ENCODE data around the gene LIMK2.
A peak's percentile ranks its signal among the peaks of the same experiment; 100 is the strongest.
"Not testable (repeated sequence)": the region's sequence is repeated elsewhere in the genome, so short reads cannot be mapped to it uniquely, and the experiment has no call there.

Gene LIMK2

GRCh38 chr22:31212783-31213629 lies 908 bp downstream of the LIMK2 start:
- peak overlapping the region; percentile 85 for H3K4me3 ChIP-seq (ENCODE audit: control insufficient read depth, low read depth, low read length)
- no peak for DNase-seq (ENCODE audit: low read depth)
- TF ChIP-seq, protein P1, sequence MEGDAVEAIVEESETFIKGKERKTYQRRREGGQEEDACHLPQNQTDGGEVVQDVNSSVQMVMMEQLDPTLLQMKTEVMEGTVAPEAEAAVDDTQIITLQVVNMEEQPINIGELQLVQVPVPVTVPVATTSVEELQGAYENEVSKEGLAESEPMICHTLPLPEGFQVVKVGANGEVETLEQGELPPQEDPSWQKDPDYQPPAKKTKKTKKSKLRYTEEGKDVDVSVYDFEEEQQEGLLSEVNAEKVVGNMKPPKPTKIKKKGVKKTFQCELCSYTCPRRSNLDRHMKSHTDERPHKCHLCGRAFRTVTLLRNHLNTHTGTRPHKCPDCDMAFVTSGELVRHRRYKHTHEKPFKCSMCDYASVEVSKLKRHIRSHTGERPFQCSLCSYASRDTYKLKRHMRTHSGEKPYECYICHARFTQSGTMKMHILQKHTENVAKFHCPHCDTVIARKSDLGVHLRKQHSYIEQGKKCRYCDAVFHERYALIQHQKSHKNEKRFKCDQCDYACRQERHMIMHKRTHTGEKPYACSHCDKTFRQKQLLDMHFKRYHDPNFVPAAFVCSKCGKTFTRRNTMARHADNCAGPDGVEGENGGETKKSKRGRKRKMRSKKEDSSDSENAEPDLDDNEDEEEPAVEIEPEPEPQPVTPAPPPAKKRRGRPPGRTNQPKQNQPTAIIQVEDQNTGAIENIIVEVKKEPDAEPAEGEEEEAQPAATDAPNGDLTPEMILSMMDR (conservative IDR thresholded peaks at IDR 0.05; ENCODE audit: control insufficient read depth, insufficient read depth, low read depth, low read length): no peak

DNA sequence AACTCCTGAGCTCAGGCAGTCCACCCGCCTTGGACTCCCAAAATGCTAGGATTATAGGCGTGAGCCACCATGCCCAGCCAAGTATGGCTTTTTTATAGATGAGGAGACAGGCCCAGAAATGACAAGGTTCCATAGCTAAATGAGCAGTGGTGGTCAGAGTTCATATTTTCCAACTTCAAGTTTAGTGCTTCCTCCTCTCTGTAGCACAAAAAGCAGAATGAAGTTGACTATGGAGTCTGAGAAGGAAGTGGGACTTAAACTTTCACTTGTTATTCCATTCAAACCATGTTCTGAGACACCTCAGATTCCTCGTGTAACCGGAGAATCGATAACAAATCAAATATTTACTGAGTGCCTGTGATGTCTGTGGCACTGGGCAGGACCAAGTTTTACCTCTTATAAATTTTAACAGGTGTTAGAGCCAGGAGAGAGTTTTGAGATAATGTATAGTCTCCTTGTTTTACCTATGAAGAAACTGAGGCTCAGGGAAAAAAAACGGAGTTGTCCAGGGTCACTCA lies 3.0 kb downstream of the LIMK2 start:
- DNase-seq (ENCODE audit: low read depth): no peak
- TF ChIP-seq, protein P1 (conservative IDR thresholded peaks at IDR 0.05; ENCODE audit: control insufficient read depth, insufficient read depth, low read depth, low read length): no peak

DNA sequence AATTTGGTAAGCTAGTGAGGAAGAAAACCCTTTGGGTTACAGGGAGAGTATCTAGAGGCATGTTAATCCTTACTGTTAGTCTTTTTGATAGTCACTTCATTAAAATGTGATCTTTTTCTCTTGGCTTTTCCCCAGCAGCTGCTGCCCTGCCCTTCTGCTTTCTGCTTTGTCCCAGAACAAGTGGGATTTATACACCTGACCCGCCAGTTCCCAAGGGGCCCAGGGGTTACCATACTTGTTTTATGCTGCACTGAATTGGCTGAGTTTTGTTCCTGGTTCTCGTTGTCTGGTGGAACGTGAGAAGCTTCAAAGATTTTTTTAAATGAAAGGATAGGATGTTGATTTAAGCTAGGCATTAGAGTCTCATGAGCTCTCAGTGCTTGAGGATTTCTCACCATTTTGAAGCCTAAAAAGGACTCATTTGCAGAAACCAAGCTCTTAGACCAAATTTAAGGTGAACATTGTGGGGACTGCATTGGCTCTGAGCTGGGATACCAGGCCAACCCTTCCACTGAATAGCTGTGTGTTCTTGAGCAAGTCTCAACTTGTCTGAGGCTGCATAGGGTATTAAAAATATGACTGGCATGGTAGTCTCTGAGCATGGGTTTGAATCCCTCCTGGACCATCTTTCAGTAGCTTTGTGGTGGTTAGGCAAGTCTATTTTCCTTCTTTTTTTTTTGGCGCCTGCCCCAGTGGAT lies 6.6 kb downstream of the LIMK2 start:
- DNase-seq (ENCODE audit: low read depth): no peak
- TF ChIP-seq, protein P1 (conservative IDR thresholded peaks at IDR 0.05; ENCODE audit: control insufficient read depth, insufficient read depth, low read depth, low read length): no peak
- H3K4me3 ChIP-seq (ENCODE audit: control insufficient read depth, low read depth, low read length): no peak overlapping the region

More for the DNA sequence above, 3.0 kb downstream of the LIMK2 start:
- H3K4me3 ChIP-seq (ENCODE audit: control insufficient read depth, low read depth, low read length): no peak overlapping the region

DNA sequence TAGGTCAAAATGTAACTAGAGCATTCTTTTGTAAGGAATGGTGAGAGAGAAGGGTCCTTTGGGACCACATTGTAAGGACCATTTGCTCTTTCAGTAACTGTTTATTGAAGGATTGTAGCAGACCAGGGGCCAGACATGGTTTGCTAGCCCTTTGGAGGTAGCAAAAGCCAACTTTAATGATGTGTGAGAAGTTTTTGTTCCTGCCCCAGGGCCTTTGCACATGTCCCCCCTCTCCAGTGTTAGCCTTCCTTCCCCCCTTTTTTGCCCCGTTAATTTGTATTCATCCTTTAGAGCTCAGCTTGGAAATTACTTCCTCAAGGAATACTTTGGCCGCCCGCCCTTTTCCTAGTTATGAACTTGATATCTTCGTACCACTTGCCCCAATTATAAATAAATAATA lies 9.0 kb downstream of the LIMK2 start:
- DNase-seq (ENCODE audit: low read depth): no peak
- no peak overlapping the region for H3K4me3 ChIP-seq (ENCODE audit: control insufficient read depth, low read depth, low read length)
- TF ChIP-seq, protein P1 (conservative IDR thresholded peaks at IDR 0.05; ENCODE audit: control insufficient read depth, insufficient read depth, low read depth, low read length): no peak

DNA sequence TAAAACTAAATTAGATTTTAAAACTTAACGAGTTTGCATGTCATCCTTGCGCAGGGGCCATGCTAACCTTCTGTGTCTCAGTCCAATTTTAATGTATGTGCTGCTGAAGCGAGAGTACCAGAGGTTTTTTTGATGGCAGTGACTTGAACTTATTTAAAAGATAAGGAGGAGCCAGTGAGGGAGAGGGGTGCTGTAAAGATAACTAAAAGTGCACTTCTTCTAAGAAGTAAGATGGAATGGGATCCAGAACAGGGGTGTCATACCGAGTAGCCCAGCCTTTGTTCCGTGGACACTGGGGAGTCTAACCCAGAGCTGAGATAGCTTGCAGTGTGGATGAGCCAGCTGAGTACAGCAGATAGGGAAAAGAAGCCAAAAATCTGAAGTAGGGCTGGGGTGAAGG lies 10.6 kb downstream of the LIMK2 start:
- no peak overlapping the region for H3K4me3 ChIP-seq (ENCODE audit: control insufficient read depth, low read depth, low read length)
- TF ChIP-seq, protein P1 (conservative IDR thresholded peaks at IDR 0.05; ENCODE audit: control insufficient read depth, insufficient read depth, low read depth, low read length): no peak
- DNase-seq (ENCODE audit: low read depth): no peak

DNA sequence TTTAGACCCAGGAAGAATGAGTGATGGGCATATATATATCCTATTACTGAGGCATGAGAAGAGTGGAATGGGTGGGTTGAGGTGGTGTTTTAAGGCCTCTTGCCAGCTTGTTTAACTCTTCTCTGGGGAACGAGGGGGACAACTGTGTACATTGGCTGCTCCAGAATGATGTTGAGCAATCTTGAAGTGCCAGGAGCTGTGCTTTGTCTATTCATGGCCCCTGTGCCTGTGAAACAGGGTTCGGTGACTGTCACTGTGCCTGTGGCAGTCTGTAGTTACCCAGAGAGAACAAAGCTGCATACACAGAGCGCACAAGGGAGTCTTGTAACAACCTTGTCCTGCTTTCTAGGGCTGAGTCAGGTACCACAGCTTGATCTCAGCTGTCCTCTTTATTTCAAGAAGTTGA lies 11.7 kb downstream of the LIMK2 start:
- DNase-seq (ENCODE audit: low read depth): no peak
- TF ChIP-seq, protein P1 (conservative IDR thresholded peaks at IDR 0.05; ENCODE audit: control insufficient read depth, insufficient read depth, low read depth, low read length): no peak
- no peak overlapping the region for H3K4me3 ChIP-seq (ENCODE audit: control insufficient read depth, low read depth, low read length)

DNA sequence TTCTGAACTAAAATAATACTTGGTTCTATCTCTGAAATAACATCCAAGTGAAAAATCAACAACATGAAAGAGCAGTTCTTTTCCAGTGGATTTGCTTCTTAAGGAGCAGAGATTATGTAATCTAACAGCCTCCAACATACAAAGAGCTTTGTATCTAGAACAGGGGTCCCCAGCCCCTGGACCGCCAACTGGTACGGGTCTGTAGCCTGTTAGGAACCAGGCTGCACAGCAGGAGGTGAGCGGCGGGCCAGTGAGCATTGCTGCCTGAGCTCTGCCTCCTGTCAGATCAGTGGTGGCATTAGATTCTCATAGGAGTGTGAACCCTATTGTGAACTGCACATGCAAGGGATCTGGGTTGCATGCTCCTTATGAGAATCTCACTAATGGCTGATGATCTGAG lies 12.6 kb downstream of the LIMK2 start:
- not testable (repeated sequence) for DNase-seq (ENCODE audit: low read depth); H3K4me3 ChIP-seq (ENCODE audit: control insufficient read depth, low read depth, low read length)

Data from fibroblast of mammary gland (primary cell).